ENCODE data around the gene ABLIM1.
A peak's percentile ranks its signal among the peaks of the same experiment; 100 is the strongest.

The ABLIM1 gene

GRCh38 chr10:114635101-114635500 lies 23.0 kb downstream of the ABLIM1 start:
- Histone ChIP-seq H3K4me3 (ENCODE audit: low read depth, low read length) (no peak overlapping the region), H3K36me3 (ENCODE audit: control insufficient read depth in 2 of 2, insufficient read depth in 1 of 2, low read length in 2 of 2) (no peaks in the 10 kb centered on the region), H3K27ac (ENCODE audit: extremely low read depth, low read depth, low read length) (no peak overlapping the region), H3K4me1 (ENCODE audit: control insufficient read depth, insufficient read depth, low read length) (peaks cover 34% of the 10 kb centered on the region), H3K9me3 (ENCODE audit: control insufficient read depth, insufficient read depth, low read depth, low read length) (no peaks in the 10 kb centered on the region)
- ChIA-PET POLR2A (interaction anchor here (0.7 to 0.9 kb wide), 2 partner anchors 11 to 12 kb away, joined by 3 read pairs; no protein-coding TSS in a partner anchor), CTCF (interaction anchor here (0.7 to 2.6 kb wide), 6 partner anchors 9 to 91 kb away, joined by 3 to 6 read pairs (median 4); no protein-coding TSS in a partner anchor)
- TF ChIP-seq ZNF112 (tag by site-specific recombination; IDR thresholded peaks at IDR 0.05) (no peak), ZNF629 (tag by site-specific recombination; IDR thresholded peaks at IDR 0.05) (no peak), TRIM28 (IDR thresholded peaks at IDR 0.05; ENCODE audit: borderline replicate concordance, low read length) (no peak), OVOL3 (tag by site-specific recombination; IDR thresholded peaks at IDR 0.05) (no peak), ZNF530 (tag by site-specific recombination; IDR thresholded peaks at IDR 0.05; ENCODE audit: low read depth) (no peak), ZNF692 (tag by site-specific recombination; IDR thresholded peaks at IDR 0.05) (no peak), ZNF747 (tag by site-specific recombination; IDR thresholded peaks at IDR 0.05) (no peak)

GRCh38 chr10:114634609-114634979 lies 23.5 kb downstream of the ABLIM1 start:
- POLR2A ChIA-PET: interaction anchor here (0.7 to 0.9 kb wide), 2 partner anchors 11 to 13 kb away, joined by 3 read pairs; no protein-coding TSS in a partner anchor
- 0 out of 2 replicates have a peak, but pooled peaks have one; percentile 11 for TF ChIP-seq ZNF398 (tag by site-specific recombination; IDR thresholded peaks at IDR 0.05)
- peak; percentile 62; the same call in 1 of the 2 replicates for TF ChIP-seq KLF10 (tag by site-specific recombination; IDR thresholded peaks at IDR 0.05)
- peak; percentile 25; the same call in 1 of the 2 replicates for TF ChIP-seq INSM2 (tag by site-specific recombination; IDR thresholded peaks at IDR 0.05)
- 0 out of 2 replicates have a peak, but pooled peaks have one; percentile 30 for TF ChIP-seq ZEB2 (tag by site-specific recombination; IDR thresholded peaks at IDR 0.05)
- 0 out of 2 replicates have a peak, but pooled peaks have one; percentile 11 for TF ChIP-seq SP2 (tag by site-specific recombination; IDR thresholded peaks at IDR 0.05)
- peak; percentile 98 for TF ChIP-seq PRDM6 (tag by site-specific recombination; IDR thresholded peaks at IDR 0.05)
- TF ChIP-seq TCF7L2 (IDR thresholded peaks at IDR 0.05; ENCODE audit: borderline replicate concordance, low read depth, low read length): 0 out of 2 replicates have a peak, but pooled peaks have one; percentile 20
- peak; percentile 59; the same call in 1 of the 2 replicates for TF ChIP-seq ZNF366 (tag by site-specific recombination; conservative IDR thresholded peaks at IDR 0.05)
- no peak for TF ChIP-seq ZSCAN4 (tag by site-specific recombination; IDR thresholded peaks at IDR 0.05)
- TF ChIP-seq EGR2 (tag by site-specific recombination; IDR thresholded peaks at IDR 0.05; ENCODE audit: low read depth): no peak
- peak; percentile 88 for TF ChIP-seq IKZF3 (tag by site-specific recombination; IDR thresholded peaks at IDR 0.05)
- 0 out of 2 replicates have a peak, but pooled peaks have one; percentile 60 for TF ChIP-seq HIC1 (tag by site-specific recombination; IDR thresholded peaks at IDR 0.05)
- peak; percentile 50; the same call in 1 of the 2 replicates for TF ChIP-seq SP7 (tag by site-specific recombination; IDR thresholded peaks at IDR 0.05)
- 0 out of 2 replicates have a peak, but pooled peaks have one; percentile 6 for TF ChIP-seq OSR2 (tag by site-specific recombination; IDR thresholded peaks at IDR 0.05)
- no peak for TF ChIP-seq ZBTB8A (tag by site-specific recombination; IDR thresholded peaks at IDR 0.05)
- TF ChIP-seq ZBTB6 (tag by site-specific recombination; IDR thresholded peaks at IDR 0.05): no peak

More at GRCh38 chr10:114634609-114634979, 23.5 kb downstream of the ABLIM1 start:
- Histone ChIP-seq H3K36me3 (ENCODE audit: control insufficient read depth in 2 of 2, insufficient read depth in 1 of 2, low read length in 2 of 2) (no peaks in the 10 kb centered on the region), H3K9me3 (ENCODE audit: control insufficient read depth, insufficient read depth, low read depth, low read length) (no peaks in the 10 kb centered on the region), H3K4me3 (ENCODE audit: low read depth, low read length) (no peak overlapping the region), H3K4me1 (ENCODE audit: control insufficient read depth, insufficient read depth, low read length) (peaks cover 34% of the 10 kb centered on the region), H3K27ac (ENCODE audit: extremely low read depth, low read depth, low read length) (no peak overlapping the region)
- CTCF ChIA-PET: interaction anchor here (0.7 to 2.6 kb wide), 6 partner anchors 8 to 90 kb away, joined by 3 to 6 read pairs (median 4); no protein-coding TSS in a partner anchor
